GF-D8 (cell line): ENCODE results near the gene IP6K3.
A peak's percentile ranks its signal among the peaks of the same experiment; 100 is the strongest.

ENCODE experiments used
- DNase-seq: peaks from one replicate; lab custom pipeline; 2025; lab: John Stamatoyannopoulos, UW

The IP6K3 gene

GRCh38 chr6:33746651-33747100 is at the start of gene IP6K3:
Gene IP6K3, minus strand, starts transcription at chr6:33746905. Its CDS starts 11,429 bp downstream, at chr6:33735476.
- DNase-seq, result no peak

- DNase-seq, result no peak
Measured at GRCh38 chr6:33794910-33795623, 48.4 kb upstream of the IP6K3 start.

- DNase-seq, result no peak
Measured at GRCh38 chr6:33792981-33793380, 46.3 kb upstream of the IP6K3 start.

- DNase-seq, result no peak
Measured at GRCh38 chr6:33791620-33792019, 44.9 kb upstream of the IP6K3 start.

GRCh38 chr6:33790910-33791309 is 44.2 kb upstream of the IP6K3 start:
- no peak for DNase-seq

GRCh38 chr6:33790379-33790778 is 43.7 kb upstream of the IP6K3 start:
- no peak for DNase-seq

DNA sequence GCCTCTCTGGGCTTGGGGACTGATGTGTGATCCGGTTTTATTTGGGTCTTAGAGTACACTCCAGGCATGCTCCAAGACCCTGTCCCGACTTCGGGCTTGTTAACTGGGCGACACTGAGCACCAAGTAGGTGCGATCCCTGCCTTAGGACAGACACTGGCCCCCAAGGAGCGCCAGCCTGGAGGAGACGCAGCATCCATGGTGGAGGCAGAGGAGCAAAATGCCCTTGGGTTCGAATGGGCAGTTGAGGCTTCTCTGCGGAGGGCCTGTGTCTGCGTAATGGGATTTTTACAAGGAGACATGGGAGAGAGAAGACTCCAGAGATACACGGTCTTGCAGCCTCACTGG is 42.8 kb upstream of the IP6K3 start:
- DNase-seq, result no peak

- peak; percentile 50 for DNase-seq
Measured at GRCh38 chr6:33788694-33789549, 42.2 kb upstream of the IP6K3 start, which contains the start of gene LEMD2. Gene LEMD2, minus strand, starts transcription at chr6:33789130. Its CDS starts 14 bp downstream, at chr6:33789116.

DNA sequence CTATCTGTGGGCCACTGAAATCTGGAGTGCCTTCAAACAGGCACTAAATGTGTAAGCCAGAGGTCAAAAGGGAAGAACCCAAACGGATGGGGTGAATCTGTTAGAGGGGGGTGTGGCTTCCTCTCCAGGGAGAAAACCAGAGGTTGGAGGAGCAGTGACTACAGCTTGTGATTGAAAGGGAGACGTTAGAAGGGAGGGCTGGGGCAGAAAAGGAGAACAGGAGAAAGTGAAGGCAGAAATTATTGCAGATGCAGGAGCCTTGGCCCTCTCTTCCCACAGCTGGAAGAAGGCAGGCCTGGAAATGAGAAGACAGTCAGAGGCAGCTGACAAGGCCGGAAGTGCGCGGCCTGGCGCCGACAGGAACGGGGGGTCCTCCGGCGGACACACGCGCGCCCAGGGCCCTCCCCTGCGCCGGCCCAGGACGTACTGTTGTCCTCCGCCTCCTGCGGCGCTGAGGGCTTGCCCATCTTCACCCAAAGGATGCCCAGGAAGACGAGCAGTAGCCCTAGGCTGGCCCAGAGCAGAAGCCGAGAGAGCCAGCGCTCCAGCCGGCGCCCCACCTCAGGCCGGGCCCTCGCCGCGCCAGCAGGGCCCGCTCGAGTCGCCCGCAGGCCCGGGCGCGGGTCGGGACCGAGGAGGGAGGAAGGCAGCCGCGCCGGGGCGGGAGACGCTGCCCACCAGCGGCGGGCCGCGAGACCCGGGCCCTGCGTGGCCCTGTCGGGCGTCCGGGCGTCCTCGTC is 41.4 kb upstream of the IP6K3 start:
- DNase-seq, result peak; percentile 70

DNA sequence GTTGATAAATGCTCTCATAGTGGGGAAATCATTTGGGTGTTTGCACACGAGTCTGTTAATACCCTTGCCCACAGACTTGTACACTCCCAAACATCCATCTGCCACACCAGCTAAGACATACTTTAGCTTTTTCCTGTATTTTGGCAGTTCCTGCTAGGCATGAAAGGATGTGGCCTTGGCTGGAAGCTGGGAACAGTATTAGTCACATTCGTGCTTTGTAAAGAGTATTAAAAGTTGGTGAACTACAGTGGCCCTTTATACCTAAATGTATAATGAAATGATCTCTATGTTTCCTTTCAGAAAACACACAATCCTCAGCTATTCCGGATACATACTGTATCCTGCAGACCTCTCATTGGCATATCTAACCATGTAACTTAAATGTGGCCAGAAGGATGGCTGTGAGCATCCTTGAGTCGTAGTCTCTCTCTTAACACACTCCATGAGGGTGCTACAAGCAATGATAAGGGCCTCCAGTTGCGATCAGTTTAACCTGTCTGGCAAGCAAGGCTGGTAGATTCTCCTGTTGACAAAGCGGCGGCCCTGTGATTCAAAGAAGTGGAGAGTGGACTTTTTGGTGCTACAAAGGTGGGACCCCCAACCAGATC is 40.7 kb upstream of the IP6K3 start:
- DNase-seq, result no peak

DNA sequence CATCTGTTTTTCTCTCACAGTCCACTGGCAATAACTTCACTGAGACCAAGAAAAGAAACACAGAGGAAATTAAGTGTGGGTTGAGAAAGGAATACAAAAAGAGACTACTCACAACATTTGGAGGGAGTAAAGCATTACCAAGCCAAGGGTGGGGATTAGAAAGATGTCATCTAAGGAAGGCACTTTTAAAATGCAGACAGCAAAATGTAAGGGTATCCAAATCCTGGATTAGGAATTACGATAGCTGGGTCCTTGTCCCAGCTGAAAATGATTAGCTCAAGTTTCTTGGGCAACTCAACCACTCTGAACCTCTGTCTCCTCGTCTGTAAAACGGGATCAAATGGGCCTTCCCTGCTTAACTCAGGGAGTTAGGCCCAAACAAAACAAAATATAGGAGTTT is 40.0 kb upstream of the IP6K3 start:
- DNase-seq, result no peak

GRCh38 chr6:33785778-33786177 is 39.1 kb upstream of the IP6K3 start:
- no peak for DNase-seq

GRCh38 chr6:33784787-33785186 is 38.1 kb upstream of the IP6K3 start:
- no peak for DNase-seq

GRCh38 chr6:33783781-33784520 is 37.2 kb upstream of the IP6K3 start:
- DNase-seq, result no peak

DNA sequence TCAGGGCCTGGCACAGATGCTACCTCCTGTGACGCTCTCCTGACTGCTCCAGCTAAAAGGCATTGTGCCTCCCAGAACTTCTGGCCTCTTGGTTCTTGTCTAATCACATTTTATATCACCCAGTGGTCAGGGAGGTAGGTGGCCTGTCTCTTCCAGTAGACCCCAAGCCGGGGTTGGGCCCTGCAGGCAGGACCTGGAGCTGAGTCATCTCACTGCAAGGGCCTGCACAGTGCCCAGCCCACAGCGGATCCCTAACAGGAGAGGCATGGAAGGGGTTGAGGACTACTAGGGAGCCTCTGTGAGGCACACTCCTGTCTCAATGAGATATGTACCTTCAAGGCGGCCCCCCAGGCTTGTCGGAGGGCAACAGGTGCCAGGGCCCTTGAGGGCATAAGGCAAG is 35.9 kb upstream of the IP6K3 start:
- DNase-seq, result no peak

GRCh38 chr6:33781131-33781975 is 34.6 kb upstream of the IP6K3 start:
- DNase-seq, result no peak

- DNase-seq, result no peak
Measured at GRCh38 chr6:33779895-33780294, 33.2 kb upstream of the IP6K3 start.

DNA sequence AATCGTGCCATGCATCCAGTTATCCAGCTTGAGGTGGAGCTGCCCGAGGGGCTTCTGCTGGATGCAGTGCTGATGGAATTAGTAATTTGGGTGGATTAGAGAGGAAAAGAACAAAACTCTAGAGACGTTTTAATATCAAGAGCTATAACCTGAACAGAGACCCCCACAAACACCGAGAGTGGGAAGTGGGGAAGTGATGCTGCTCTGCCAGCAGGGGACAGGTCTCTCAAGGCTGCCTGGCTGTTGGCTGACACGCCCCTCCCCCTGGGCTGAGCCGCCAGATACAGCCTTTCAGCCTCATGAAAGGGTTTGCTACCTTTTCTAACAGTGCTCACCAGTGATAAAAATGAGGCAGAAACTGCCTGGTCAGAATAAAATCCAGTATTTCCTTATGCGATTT is 32.6 kb upstream of the IP6K3 start:
- DNase-seq, result no peak

DNA sequence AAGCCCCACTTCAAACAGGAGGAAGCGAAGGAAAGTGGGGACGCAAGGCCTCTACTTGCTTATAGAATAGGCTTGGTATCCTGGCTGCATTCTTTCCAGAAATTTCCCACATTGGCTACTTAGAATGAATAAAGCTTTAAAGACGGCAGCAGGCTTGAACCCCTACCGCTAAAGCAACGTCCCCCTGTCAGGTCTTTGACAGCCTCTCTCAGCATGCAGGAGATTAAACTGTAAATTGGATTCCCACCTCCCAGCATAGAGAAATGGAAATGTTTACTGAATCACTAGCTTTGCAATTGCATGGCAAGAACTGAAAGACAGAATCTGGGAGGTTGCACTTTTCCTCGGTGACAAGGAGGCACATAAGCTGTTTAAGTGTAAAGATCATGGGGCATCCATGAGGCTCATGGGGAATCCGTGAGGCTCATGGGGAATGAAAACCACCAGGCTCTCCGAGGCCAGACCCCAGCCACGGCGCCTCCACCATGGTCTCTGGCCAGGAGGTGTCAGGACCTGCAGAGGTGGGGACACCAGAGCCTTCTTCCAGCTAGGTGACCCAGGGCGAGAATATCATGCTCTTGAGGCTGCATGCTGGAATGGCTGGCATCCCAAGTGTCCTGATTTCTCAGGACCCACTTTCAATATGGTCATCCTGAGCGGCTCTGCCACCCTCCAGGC is 31.9 kb upstream of the IP6K3 start:
- no peak for DNase-seq
